Measurements from ENCODE around the gene SPTBN1.

Gene SPTBN1

DNA sequence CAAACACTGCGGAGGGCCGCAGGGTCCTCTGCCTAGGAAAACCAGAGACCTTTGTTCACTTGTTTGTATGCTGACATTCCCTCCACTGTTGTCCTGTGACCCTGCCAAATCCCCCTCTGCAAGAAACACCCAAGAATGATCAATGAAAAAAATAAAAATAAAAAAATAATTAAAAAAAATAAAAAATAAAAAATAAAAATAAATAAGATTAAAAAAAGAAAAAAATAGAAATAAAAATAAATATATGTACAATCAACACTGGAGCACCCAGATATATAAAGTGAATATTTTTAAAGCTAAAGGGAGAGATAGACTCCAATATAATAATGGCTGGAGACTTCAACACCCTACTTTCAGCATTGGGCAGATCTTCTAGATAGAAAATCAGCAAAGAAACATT is 243.5 kb downstream of the SPTBN1 start:
- no peak for DNase-seq (ENCODE audit: low read depth)
- H3K4me3 ChIP-seq (ENCODE audit: low read depth, low read length), result no peak overlapping the region
- TF ChIP-seq, protein P1, sequence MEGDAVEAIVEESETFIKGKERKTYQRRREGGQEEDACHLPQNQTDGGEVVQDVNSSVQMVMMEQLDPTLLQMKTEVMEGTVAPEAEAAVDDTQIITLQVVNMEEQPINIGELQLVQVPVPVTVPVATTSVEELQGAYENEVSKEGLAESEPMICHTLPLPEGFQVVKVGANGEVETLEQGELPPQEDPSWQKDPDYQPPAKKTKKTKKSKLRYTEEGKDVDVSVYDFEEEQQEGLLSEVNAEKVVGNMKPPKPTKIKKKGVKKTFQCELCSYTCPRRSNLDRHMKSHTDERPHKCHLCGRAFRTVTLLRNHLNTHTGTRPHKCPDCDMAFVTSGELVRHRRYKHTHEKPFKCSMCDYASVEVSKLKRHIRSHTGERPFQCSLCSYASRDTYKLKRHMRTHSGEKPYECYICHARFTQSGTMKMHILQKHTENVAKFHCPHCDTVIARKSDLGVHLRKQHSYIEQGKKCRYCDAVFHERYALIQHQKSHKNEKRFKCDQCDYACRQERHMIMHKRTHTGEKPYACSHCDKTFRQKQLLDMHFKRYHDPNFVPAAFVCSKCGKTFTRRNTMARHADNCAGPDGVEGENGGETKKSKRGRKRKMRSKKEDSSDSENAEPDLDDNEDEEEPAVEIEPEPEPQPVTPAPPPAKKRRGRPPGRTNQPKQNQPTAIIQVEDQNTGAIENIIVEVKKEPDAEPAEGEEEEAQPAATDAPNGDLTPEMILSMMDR (IDR thresholded peaks at IDR 0.05; ENCODE audit: low read depth, low read length, missing control alignments), result no peak

DNA sequence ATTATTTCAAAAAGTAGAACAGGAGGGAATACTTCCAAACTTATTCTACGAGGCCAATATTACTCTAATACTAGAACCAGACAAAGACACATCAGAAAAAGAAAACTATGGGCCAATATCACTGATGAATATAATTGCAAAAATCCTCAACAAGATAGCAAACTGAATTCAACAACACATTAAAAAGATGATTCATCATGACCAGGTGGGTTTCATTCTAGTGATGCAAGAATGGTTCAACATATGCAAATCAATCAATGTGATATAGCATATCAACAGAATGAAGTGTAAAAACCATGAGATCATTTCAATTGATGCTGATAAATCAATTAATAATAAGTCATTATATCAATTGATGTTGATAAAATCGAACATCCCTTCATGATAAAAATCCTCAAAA is 244.9 kb downstream of the SPTBN1 start:
- no peak overlapping the region for H3K4me3 ChIP-seq (ENCODE audit: low read depth, low read length)
- TF ChIP-seq, protein P1 (IDR thresholded peaks at IDR 0.05; ENCODE audit: low read depth, low read length, missing control alignments), result no peak
- DNase-seq (ENCODE audit: low read depth), result no peak

DNA sequence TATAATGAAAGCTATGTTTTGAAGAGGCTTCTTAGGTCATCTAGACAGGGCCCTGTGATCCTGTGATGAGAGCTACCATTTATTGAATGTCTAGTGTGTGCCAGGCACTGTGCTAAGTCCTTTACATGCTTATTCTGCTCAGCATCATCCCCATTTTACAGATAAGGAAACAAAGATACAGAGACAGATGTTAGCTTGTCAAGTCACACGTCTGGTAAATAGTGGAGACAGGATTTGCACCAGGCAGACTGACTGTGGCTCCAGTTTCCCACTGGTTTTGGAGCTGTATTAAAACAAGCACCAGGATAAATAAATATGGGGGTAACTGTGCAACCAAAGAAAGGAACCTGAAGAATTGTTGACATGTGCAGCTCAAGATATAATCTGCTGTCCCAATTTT is 248.1 kb downstream of the SPTBN1 start:
- TF ChIP-seq, protein P1 (IDR thresholded peaks at IDR 0.05; ENCODE audit: low read depth, low read length, missing control alignments), result no peak

DNA sequence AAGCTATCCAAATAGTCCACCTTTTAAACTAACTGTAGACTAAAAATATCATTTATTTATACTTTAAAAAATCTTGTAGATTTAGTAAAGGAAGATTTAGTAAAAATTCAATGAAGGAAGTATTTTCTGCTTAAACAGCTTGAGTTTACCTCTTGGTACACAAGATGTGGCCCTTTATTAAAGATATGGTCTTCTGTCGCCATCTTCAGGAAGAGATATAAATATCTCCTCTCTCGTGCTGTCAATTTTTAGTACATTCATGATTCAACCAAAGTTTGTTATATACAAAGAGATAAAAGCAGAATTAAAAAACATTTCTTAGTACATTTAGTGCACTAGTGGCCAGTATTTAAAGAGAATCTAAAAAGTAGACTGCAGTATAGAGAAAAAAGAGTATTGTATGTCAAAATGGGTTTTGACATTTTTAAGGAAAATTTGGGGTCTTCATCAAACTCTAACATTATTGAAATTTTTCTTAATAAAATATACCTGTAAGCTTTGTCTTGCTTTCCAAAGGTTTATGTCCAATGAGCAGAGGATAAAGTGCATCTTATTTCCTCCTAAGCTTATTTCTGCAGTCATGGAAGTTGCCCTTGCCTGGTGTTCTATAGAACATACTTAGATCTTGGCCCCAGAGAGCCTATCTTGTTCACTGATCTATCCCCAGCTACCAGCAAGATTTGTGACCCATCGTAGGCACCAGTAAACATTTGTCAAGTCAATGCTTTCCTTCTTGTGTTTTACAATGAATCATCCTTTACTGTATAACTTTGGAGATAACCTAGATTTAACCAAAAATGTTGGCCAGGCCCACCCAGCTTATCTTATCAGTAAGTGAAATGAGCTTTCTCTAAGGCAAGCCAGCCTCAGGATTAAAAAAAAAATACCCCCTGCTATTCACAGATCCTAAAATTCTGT is 248.8 kb downstream of the SPTBN1 start:
- no peak overlapping the region for H3K4me3 ChIP-seq (ENCODE audit: low read depth, low read length)
- DNase-seq (ENCODE audit: low read depth), result no peak
- TF ChIP-seq, protein P1 (IDR thresholded peaks at IDR 0.05; ENCODE audit: low read depth, low read length, missing control alignments), result peak; percentile 25

More for the DNA sequence above, 248.1 kb downstream of the SPTBN1 start:
- no peak overlapping the region for H3K4me3 ChIP-seq (ENCODE audit: low read depth, low read length)
- DNase-seq (ENCODE audit: low read depth), result no peak

DNA sequence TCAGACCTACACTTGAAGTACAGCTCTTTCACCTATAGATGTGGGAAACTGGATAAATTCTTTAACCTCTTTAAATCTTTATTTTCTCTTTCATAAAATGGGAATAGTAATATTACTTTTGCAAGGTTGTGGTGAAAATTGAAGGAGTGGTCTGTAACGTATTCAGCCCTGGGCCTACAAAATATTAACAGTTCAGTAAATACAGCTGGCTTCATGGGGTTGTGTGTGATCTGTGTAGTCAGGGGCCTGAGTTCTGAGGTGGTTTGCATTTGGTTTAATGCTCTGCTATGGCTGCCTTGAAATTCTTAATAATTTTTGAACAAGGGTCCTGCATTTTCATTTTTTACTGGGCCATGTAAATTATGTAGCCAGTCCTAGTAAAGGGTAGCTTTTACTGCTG is 250.5 kb downstream of the SPTBN1 start:
- TF ChIP-seq, protein P1 (IDR thresholded peaks at IDR 0.05; ENCODE audit: low read depth, low read length, missing control alignments), result no peak
- DNase-seq (ENCODE audit: low read depth), result no peak
- no peak overlapping the region for H3K4me3 ChIP-seq (ENCODE audit: low read depth, low read length)

DNA sequence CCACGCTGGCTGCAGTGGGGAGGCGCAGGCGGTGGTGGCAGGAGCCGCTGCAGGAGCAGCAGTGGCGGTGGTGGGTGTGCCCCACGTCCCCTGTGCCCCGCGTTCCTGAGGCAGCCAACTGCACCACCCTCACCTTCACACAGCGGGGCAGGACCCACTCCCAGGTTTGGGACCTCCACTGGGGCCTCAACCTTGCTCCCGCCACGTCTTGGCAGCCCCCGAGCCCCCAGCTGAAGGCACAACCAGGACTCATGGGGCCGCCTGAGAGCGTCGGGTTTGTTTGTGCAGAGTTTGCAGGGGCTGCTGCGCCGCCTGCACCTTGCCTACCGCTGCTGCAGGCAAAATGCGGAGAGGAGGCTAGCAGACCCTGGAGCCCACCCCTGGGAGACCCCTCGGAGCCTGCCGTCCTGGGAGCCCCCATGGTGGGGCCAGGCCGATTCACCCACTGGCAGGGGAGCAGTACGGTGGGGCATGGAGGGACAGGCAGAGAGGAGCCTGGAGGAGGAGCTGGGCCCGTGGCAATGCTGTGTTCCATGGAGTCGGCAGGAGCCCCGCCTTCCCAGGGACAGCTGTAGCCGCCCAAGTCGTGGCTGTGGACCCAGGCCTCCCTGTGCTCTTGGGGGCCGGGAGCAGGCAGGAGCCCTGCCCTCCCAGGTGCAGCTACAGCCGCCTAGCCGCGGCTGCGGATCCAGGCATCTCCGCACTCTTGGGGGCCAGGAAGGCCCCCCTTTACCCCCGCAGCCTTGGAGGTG is 252.6 kb downstream of the SPTBN1 start:
- no peak for DNase-seq (ENCODE audit: low read depth)
- H3K4me3 ChIP-seq (ENCODE audit: low read depth, low read length), result peak overlapping the region; percentile 16
- TF ChIP-seq, protein P1 (IDR thresholded peaks at IDR 0.05; ENCODE audit: low read depth, low read length, missing control alignments), result no peak

Data from GM12864 (cell line).